AG10803 (cell line): ENCODE data around the gene KCTD7.
"Not testable (repeated sequence)": the region's sequence is repeated elsewhere in the genome, so short reads cannot be mapped to it uniquely, and the experiment has no call there.

Experiments used
- DNase-seq: peaks from one replicate; pipeline ENCODE4 v3.0.0; 2010; ENCODE audit warnings: low read depth
- H3K4me3 ChIP-seq: 2 replicates; pipeline ENCODE4 v1.5.1; 2011; ENCODE audit warnings: mild to moderate bottlenecking, low read length, control low read depth
- CTCF ChIP-seq: conservative IDR thresholded peaks from 2 replicates; pipeline ENCODE4 v1.5.1; 2011; ENCODE audit warnings: mild to moderate bottlenecking, low read length, control low read depth, inconsistent platforms

Gene KCTD7

GRCh38 chr7:66591799-66592596 is 36.7 kb upstream of the KCTD7 start:
- DNase-seq, result peak; percentile 83
- H3K4me3 ChIP-seq, result peak overlapping the region; percentile 91
- TF ChIP-seq CTCF, result no peak

GRCh38 chr7:66592597-66593146 is 36.0 kb upstream of the KCTD7 start:
- DNase-seq, result not testable (repeated sequence)

GRCh38 chr7:66594082-66594481 is 34.6 kb upstream of the KCTD7 start:
- DNase-seq, H3K4me3 ChIP-seq: not testable (repeated sequence)

More at GRCh38 chr7:66592597-66593146, 36.0 kb upstream of the KCTD7 start:
- H3K4me3 ChIP-seq, result peak overlapping the region; percentile 91

- no peak overlapping the region for H3K4me3 ChIP-seq
- no peak for DNase-seq
- no peak for TF ChIP-seq CTCF
Measured at GRCh38 chr7:66597461-66597860, 31.2 kb upstream of the KCTD7 start.

- no peak for DNase-seq
- no peak overlapping the region for H3K4me3 ChIP-seq
- TF ChIP-seq CTCF, result no peak
Measured at GRCh38 chr7:66602159-66602558, 26.5 kb upstream of the KCTD7 start.

- no peak for TF ChIP-seq CTCF
- H3K4me3 ChIP-seq, result no peak overlapping the region
- DNase-seq, result no peak
Measured at GRCh38 chr7:66604198-66604597, 24.5 kb upstream of the KCTD7 start.

- H3K4me3 ChIP-seq, DNase-seq: not testable (repeated sequence)
Measured at GRCh38 chr7:66606540-66607291, 22.0 kb upstream of the KCTD7 start.

GRCh38 chr7:66609176-66609575 is 19.5 kb upstream of the KCTD7 start:
- no peak for TF ChIP-seq CTCF
- H3K4me3 ChIP-seq, result no peak overlapping the region
- DNase-seq, result no peak

GRCh38 chr7:66614596-66614995 is 14.1 kb upstream of the KCTD7 start:
- H3K4me3 ChIP-seq, DNase-seq: not testable (repeated sequence)
